ENCODE results near the gene RCAN2.

Gene RCAN2

GRCh38 chr6:46440141-46440540, 51.1 kb downstream of the RCAN2 start:
- Mint-ChIP-seq H3K27ac (no peak overlapping the region), H3K9me3 (peaks cover under 1% of the 10 kb centered on the region), H3K27me3 (peaks cover 3% of the 10 kb centered on the region), H3K4me1 (no peaks in the 10 kb centered on the region), H3K36me3 (no peaks in the 10 kb centered on the region), H3K4me3 (no peak overlapping the region)
- no peak for DNase-seq (ENCODE audit: low spot score in 2 of 2)
- ATAC-seq (ENCODE audit: low read depth): no peak

- Mint-ChIP-seq H3K27me3 (peaks cover 1% of the 10 kb centered on the region), H3K27ac (no peak overlapping the region), H3K4me1 (no peaks in the 10 kb centered on the region), H3K36me3 (no peaks in the 10 kb centered on the region), H3K4me3 (no peak overlapping the region), H3K9me3 (peaks cover 1% of the 10 kb centered on the region)
- DNase-seq (ENCODE audit: low spot score in 2 of 2) (no peak), ATAC-seq (ENCODE audit: low read depth) (no peak)
Measured at GRCh38 chr6:46438245-46438644, 53.0 kb downstream of the RCAN2 start.

GRCh38 chr6:46437671-46438221, 53.5 kb downstream of the RCAN2 start:
- no peak for DNase-seq (ENCODE audit: low spot score in 2 of 2)
- Mint-ChIP-seq H3K27ac (no peak overlapping the region), H3K36me3 (no peaks in the 10 kb centered on the region), H3K4me1 (no peaks in the 10 kb centered on the region), H3K4me3 (no peak overlapping the region), H3K9me3 (peaks cover 2% of the 10 kb centered on the region), H3K27me3 (peaks cover 3% of the 10 kb centered on the region)
- no peak for ATAC-seq (ENCODE audit: low read depth)

- H3K27ac Mint-ChIP-seq: no peak overlapping the region
- ATAC-seq (ENCODE audit: low read depth): no peak
- H3K36me3 Mint-ChIP-seq: no peaks in the 10 kb centered on the region
- peaks cover 8% of the 10 kb centered on the region for H3K27me3 Mint-ChIP-seq
- no peak overlapping the region for H3K4me3 Mint-ChIP-seq
- H3K9me3 Mint-ChIP-seq: no peaks in the 10 kb centered on the region
- no peaks in the 10 kb centered on the region for H3K4me1 Mint-ChIP-seq
- no peak for DNase-seq (ENCODE audit: low spot score in 2 of 2)
Measured at GRCh38 chr6:46422619-46423018, 68.6 kb downstream of the RCAN2 start.

GRCh38 chr6:46421939-46422338, 69.3 kb downstream of the RCAN2 start:
- DNase-seq (ENCODE audit: low spot score in 2 of 2) (no peak), ATAC-seq (ENCODE audit: low read depth) (no peak)
- Mint-ChIP-seq H3K4me1 (no peaks in the 10 kb centered on the region), H3K36me3 (no peaks in the 10 kb centered on the region), H3K27me3 (peaks cover 8% of the 10 kb centered on the region), H3K9me3 (no peaks in the 10 kb centered on the region), H3K4me3 (no peak overlapping the region), H3K27ac (no peak overlapping the region)

- Mint-ChIP-seq H3K27ac (no peak overlapping the region), H3K36me3 (no peaks in the 10 kb centered on the region), H3K4me3 (no peak overlapping the region), H3K27me3 (peaks cover 8% of the 10 kb centered on the region), H3K9me3 (no peaks in the 10 kb centered on the region), H3K4me1 (no peaks in the 10 kb centered on the region)
- no peak for ATAC-seq (ENCODE audit: low read depth)
- no peak for DNase-seq (ENCODE audit: low spot score in 2 of 2)
Measured at GRCh38 chr6:46420921-46421638, 70.2 kb downstream of the RCAN2 start.

GRCh38 chr6:46419576-46420002, 71.7 kb downstream of the RCAN2 start:
- ATAC-seq (ENCODE audit: low read depth) (peak; percentile 32), DNase-seq (ENCODE audit: low spot score in 2 of 2) (peak in 1 of 2 donors; percentile 8)
- no peaks in the 10 kb centered on the region for H3K4me1 Mint-ChIP-seq
- H3K27ac Mint-ChIP-seq: no peak overlapping the region
- no peak overlapping the region for H3K4me3 Mint-ChIP-seq
- no peaks in the 10 kb centered on the region for H3K9me3 Mint-ChIP-seq
- H3K27me3 Mint-ChIP-seq: peaks cover 8% of the 10 kb centered on the region
- H3K36me3 Mint-ChIP-seq: no peaks in the 10 kb centered on the region

GRCh38 chr6:46414398-46414797, 76.9 kb downstream of the RCAN2 start:
- Mint-ChIP-seq H3K27me3 (no peaks in the 10 kb centered on the region), H3K4me1 (no peaks in the 10 kb centered on the region), H3K27ac (no peak overlapping the region), H3K4me3 (no peak overlapping the region), H3K9me3 (no peaks in the 10 kb centered on the region), H3K36me3 (no peaks in the 10 kb centered on the region)
- DNase-seq (ENCODE audit: low spot score in 2 of 2): no peak
- ATAC-seq (ENCODE audit: low read depth): no peak

- DNase-seq (ENCODE audit: low spot score in 2 of 2): no peak
- H3K27ac Mint-ChIP-seq: no peak overlapping the region
- H3K27me3 Mint-ChIP-seq: no peaks in the 10 kb centered on the region
- H3K4me1 Mint-ChIP-seq: no peaks in the 10 kb centered on the region
- H3K4me3 Mint-ChIP-seq: no peak overlapping the region
- no peaks in the 10 kb centered on the region for H3K36me3 Mint-ChIP-seq
- ATAC-seq (ENCODE audit: low read depth): no peak
- no peaks in the 10 kb centered on the region for H3K9me3 Mint-ChIP-seq
Measured at GRCh38 chr6:46412662-46413061, 78.6 kb downstream of the RCAN2 start.

- H3K27ac Mint-ChIP-seq: no peak overlapping the region
- no peaks in the 10 kb centered on the region for H3K4me1 Mint-ChIP-seq
- H3K36me3 Mint-ChIP-seq: no peaks in the 10 kb centered on the region
- H3K9me3 Mint-ChIP-seq: no peaks in the 10 kb centered on the region
- no peaks in the 10 kb centered on the region for H3K27me3 Mint-ChIP-seq
- DNase-seq (ENCODE audit: low spot score in 2 of 2) (no peak), ATAC-seq (ENCODE audit: low read depth) (no peak)
- H3K4me3 Mint-ChIP-seq: no peak overlapping the region
Measured at GRCh38 chr6:46411456-46412197, 79.6 kb downstream of the RCAN2 start.

- no peaks in the 10 kb centered on the region for H3K36me3 Mint-ChIP-seq
- H3K27me3 Mint-ChIP-seq: no peaks in the 10 kb centered on the region
- peak; percentile 17 to 50 for DNase-seq (ENCODE audit: low spot score in 2 of 2)
- ATAC-seq (ENCODE audit: low read depth): peak; percentile 52
- no peak overlapping the region for H3K4me3 Mint-ChIP-seq
- no peaks in the 10 kb centered on the region for H3K4me1 Mint-ChIP-seq
- H3K27ac Mint-ChIP-seq: no peak overlapping the region
- no peaks in the 10 kb centered on the region for H3K9me3 Mint-ChIP-seq
Measured at GRCh38 chr6:46410334-46410953, 80.8 kb downstream of the RCAN2 start.

GRCh38 chr6:46407776-46408530, 83.3 kb downstream of the RCAN2 start:
- no peaks in the 10 kb centered on the region for H3K4me1 Mint-ChIP-seq

GRCh38 chr6:46407246-46407645, 84.0 kb downstream of the RCAN2 start:
- ATAC-seq (ENCODE audit: low read depth) (no peak), DNase-seq (ENCODE audit: low spot score in 2 of 2) (no peak)
- no peaks in the 10 kb centered on the region for H3K27me3 Mint-ChIP-seq
- H3K4me1 Mint-ChIP-seq: no peaks in the 10 kb centered on the region
- H3K27ac Mint-ChIP-seq: no peak overlapping the region
- no peak overlapping the region for H3K4me3 Mint-ChIP-seq
- no peaks in the 10 kb centered on the region for H3K36me3 Mint-ChIP-seq
- no peaks in the 10 kb centered on the region for H3K9me3 Mint-ChIP-seq

More at GRCh38 chr6:46407776-46408530, 83.3 kb downstream of the RCAN2 start:
- no peak overlapping the region for H3K27ac Mint-ChIP-seq
- DNase-seq (ENCODE audit: low spot score in 2 of 2) (no peak), ATAC-seq (ENCODE audit: low read depth) (no peak)
- H3K27me3 Mint-ChIP-seq: no peaks in the 10 kb centered on the region
- no peaks in the 10 kb centered on the region for H3K36me3 Mint-ChIP-seq
- H3K4me3 Mint-ChIP-seq: no peak overlapping the region
- H3K9me3 Mint-ChIP-seq: no peaks in the 10 kb centered on the region

Data from memory B cell (primary cell).